ENCODE data around the gene XPO5. TPM values are rescaled to one million over a fixed set of nuclear protein-coding genes. Genes with fewer than 3 reads are reported as not detected.

Gene XPO5
- total RNA-seq, 1 donor from 2014 or later = 20.3 TPM

- intact Hi-C loops (cut with micrococcal nuclease) = no loop called here
- Histone ChIP-seq H3K4me1 (no peaks in the 10 kb centered on the region), H3K36me3 (peaks cover 72% of the 10 kb centered on the region), H3K9me3 (replicated peaks) (no peaks in the 10 kb centered on the region), H3K4me3 (no peak overlapping the region), H3K27ac (replicated peaks) (no peak overlapping the region), H3K27me3 (ENCODE audit: low read depth) (no peaks in the 10 kb centered on the region)
- no peak for TF ChIP-seq CTCF (IDR thresholded peaks at IDR 0.05; ENCODE audit: borderline replicate concordance)
- no peak for DNase-seq
These were observed 9.2 kb upstream of the XPO5 start for GRCh38 chr6:43584892-43585570.

- Histone ChIP-seq H3K4me3 (no peak overlapping the region), H3K9me3 (replicated peaks) (no peaks in the 10 kb centered on the region), H3K4me1 (peaks cover 17% of the 10 kb centered on the region), H3K36me3 (peaks cover 54% of the 10 kb centered on the region), H3K27me3 (ENCODE audit: low read depth) (no peaks in the 10 kb centered on the region), H3K27ac (replicated peaks) (no peak overlapping the region)
- TF ChIP-seq CTCF (IDR thresholded peaks at IDR 0.05; ENCODE audit: borderline replicate concordance) = no peak
- intact Hi-C loops (cut with micrococcal nuclease) = no loop called here
- no peak for DNase-seq
These were observed 7.1 kb upstream of the XPO5 start for GRCh38 chr6:43582911-43583310.

GRCh38 chr6:43579171-43579570 lies 3.3 kb upstream of the XPO5 start:
- no peak for TF ChIP-seq CTCF (IDR thresholded peaks at IDR 0.05; ENCODE audit: borderline replicate concordance)
- H3K4me3 ChIP-seq = no peak overlapping the region
- DNase-seq = no peak
- H3K27me3 ChIP-seq (ENCODE audit: low read depth) = no peaks in the 10 kb centered on the region
- intact Hi-C loops (cut with micrococcal nuclease) = no loop called here
- peaks cover 20% of the 10 kb centered on the region for H3K36me3 ChIP-seq
- no peaks in the 10 kb centered on the region for H3K9me3 ChIP-seq (replicated peaks)
- peak overlapping the region; percentile 11 for H3K27ac ChIP-seq (replicated peaks)
- peaks cover 52% of the 10 kb centered on the region for H3K4me1 ChIP-seq

- DNase-seq = no peak
- Histone ChIP-seq H3K4me1 (peaks cover 52% of the 10 kb centered on the region), H3K9me3 (replicated peaks) (no peaks in the 10 kb centered on the region), H3K36me3 (peaks cover 16% of the 10 kb centered on the region), H3K27me3 (ENCODE audit: low read depth) (no peaks in the 10 kb centered on the region), H3K4me3 (no peak overlapping the region), H3K27ac (replicated peaks) (peak overlapping the region; percentile 11)
- no peak for TF ChIP-seq CTCF (IDR thresholded peaks at IDR 0.05; ENCODE audit: borderline replicate concordance)
- intact Hi-C loops (cut with micrococcal nuclease) = no loop called here
These were observed 2.9 kb upstream of the XPO5 start for GRCh38 chr6:43578748-43579147.

GRCh38 chr6:43575105-43575771 lies 600 bp downstream of the XPO5 start:
- Histone ChIP-seq H3K9me3 (replicated peaks) (no peaks in the 10 kb centered on the region), H3K4me3 (peak overlapping the region; percentile 99), H3K27me3 (ENCODE audit: low read depth) (no peaks in the 10 kb centered on the region), H3K36me3 (peaks cover 31% of the 10 kb centered on the region), H3K27ac (replicated peaks) (peak overlapping the region; percentile 88), H3K4me1 (peaks cover 52% of the 10 kb centered on the region)
- peak; percentile 29 for DNase-seq
- intact Hi-C loops (cut with micrococcal nuclease) = no loop called here
- TF ChIP-seq CTCF (IDR thresholded peaks at IDR 0.05; ENCODE audit: borderline replicate concordance) = no peak

All from left ventricle myocardium inferior (tissue), 1 donor.